B cell (primary cell): ENCODE measurements around the gene CTNNA1. TPM values are rescaled to one million over a fixed set of nuclear protein-coding genes. Genes with fewer than 3 reads are reported as not detected.
"Not testable (repeated sequence)": the region's sequence is repeated elsewhere in the genome, so short reads cannot be mapped to it uniquely, and the experiment has no call there.

ENCODE experiments used
- ATAC-seq: fragments of 200-7000 bp; cut with Tn5 transposase; one replicate; pipeline ENCODE4 v1.10.0; 2021; ENCODE audit warnings: low read depth, mild to moderate bottlenecking, moderate number of reproducible peaks, moderate library complexity
- CTCF ChIA-PET: fragments of 350-600 bp; sonication (Branson Sonifier 250); formaldehyde crosslinking; loops from one replicate; lab custom pipeline; 2021; ENCODE audit warnings: antibody characterized with exemption, inconsistent platforms; lab: Charles Lee
- POLR2A ChIA-PET: fragments of 350-600 bp; sonication (Branson Sonifier 250); formaldehyde crosslinking; loops from one replicate; lab custom pipeline; 2021; ENCODE audit warnings: antibody characterized with exemption; lab: Charles Lee
- DNase-seq: peaks from one replicate; pipeline ENCODE4 v3.0.0; 2013
- H2AFZ ChIP-seq: 2 replicates; pipeline ENCODE4 v1.6.1; 2012; ENCODE audit warnings: mild to moderate bottlenecking, low read depth, low read length; ENCODE audit not compliant: insufficient read depth, poor library complexity, severe bottlenecking
- H3K27ac ChIP-seq, 2 donors: 1 replicate in 1 of 2; 2 replicates in 1 of 2; pipeline ENCODE4 v1.5.1; 2012 to 2013; ENCODE audit warnings: low read length in 2 of 2, mild to moderate bottlenecking in 2 of 2, moderate library complexity in 1 of 2
- H3K27me3 ChIP-seq, 4 experiments: fragments of 200-600 bp in 1 of 4; sonication (generic) in 1 of 4; replicated peaks in 1 of 4; 1 replicate in 2 of 4; 2 replicates in 2 of 4; pipeline versions ENCODE4 v1.6.1 to v1.7.0; 2013 to 2016; ENCODE audit warnings: low read length in 3 of 4, mild to moderate bottlenecking in 2 of 4, mixed read lengths in 1 of 4, moderate library complexity in 1 of 4; ENCODE audit not compliant: insufficient read depth in 4 of 4, control insufficient read depth in 3 of 4; ENCODE audit errors: control extremely low read depth in 1 of 4
- H3K36me3 ChIP-seq, 2 experiments: replicated peaks in 1 of 2; 1 replicate in 1 of 2; 2 replicates in 1 of 2; pipeline versions ENCODE4 v1.6.1 to v1.7.1; 2013; ENCODE audit warnings: low read length in 1 of 2; ENCODE audit not compliant: insufficient read depth in 2 of 2, control insufficient read depth in 1 of 2; ENCODE audit errors: control extremely low read depth in 1 of 2, extremely low read depth in 1 of 2
- H3K4me1 ChIP-seq, 2 donors: fragments of 200-600 bp in 1 of 2; sonication (generic) in 1 of 2; 1 replicate in 1 of 2; 2 replicates in 1 of 2; pipeline versions ENCODE4 v1.5.1 to v1.6.1; 2013 to 2017; ENCODE audit warnings: low read length in 2 of 2; ENCODE audit not compliant: control insufficient read depth in 2 of 2, insufficient read depth in 2 of 2
- H3K4me2 ChIP-seq: replicated peaks from 2 replicates; pipeline ENCODE3; 2012; ENCODE audit warnings: mild to moderate bottlenecking, low read depth, low read length; ENCODE audit not compliant: poor library complexity, severe bottlenecking
- H3K4me3 ChIP-seq, 5 experiments: fragments of 200-600 bp in 1 of 5; sonication (generic) in 1 of 5; 1 replicate in 3 of 5; 2 replicates in 2 of 5; pipeline versions ENCODE4 v1.5.1 to v1.7.0; 2011 to 2016; ENCODE audit warnings: low read length in 4 of 5, mild to moderate bottlenecking in 4 of 5, low read depth in 2 of 5, control low read depth in 1 of 5, moderate library complexity in 1 of 5; ENCODE audit not compliant: insufficient read depth in 1 of 5; ENCODE audit errors: control extremely low read depth in 1 of 5, extremely low read depth in 1 of 5
- H3K79me2 ChIP-seq: fragments of 200-600 bp; sonication (generic); one replicate; pipeline ENCODE4 v1.6.0; 2016; ENCODE audit warnings: low read length; ENCODE audit not compliant: control insufficient read depth, insufficient read depth
- H3K9ac ChIP-seq: fragments of 200-600 bp; sonication (generic); 2 replicates; pipeline ENCODE4 v1.6.1; 2017; ENCODE audit warnings: mild to moderate bottlenecking, low read length, moderate library complexity
- H3K9me3 ChIP-seq, 3 donors: one replicate each; pipeline versions ENCODE4 v1.6.1 to v1.7.1; 2013; ENCODE audit warnings: low read length in 2 of 3; ENCODE audit not compliant: control insufficient read depth in 2 of 3, insufficient read depth in 1 of 3; ENCODE audit errors: control extremely low read depth in 1 of 3
- H4K20me1 ChIP-seq: 2 replicates; pipeline ENCODE4 v1.6.0; 2012; ENCODE audit warnings: mild to moderate bottlenecking, low read length; ENCODE audit not compliant: insufficient read depth, control insufficient read depth, poor library complexity, severe bottlenecking
- H3K27ac Mint-ChIP-seq: one replicate; pipeline ENCODE4 v1.8.0; 2021; ENCODE audit warnings: mixed read lengths
- H3K27me3 Mint-ChIP-seq: one replicate; pipeline ENCODE4 v1.8.0; 2021; ENCODE audit warnings: mixed read lengths
- H3K4me1 Mint-ChIP-seq: one replicate; pipeline ENCODE4 v1.8.0; 2021; ENCODE audit warnings: mixed read lengths
- H3K4me3 Mint-ChIP-seq: one replicate; pipeline ENCODE4 v1.8.0; 2021; ENCODE audit warnings: mixed read lengths
- H3K9me3 Mint-ChIP-seq: one replicate; pipeline ENCODE4 v1.8.0; 2022; ENCODE audit warnings: mixed read lengths; ENCODE audit not compliant: insufficient read depth
- CTCF ChIP-seq: fragments of 200-600 bp; IDR thresholded peaks from one replicate; pipeline ENCODE4 v1.8.0; 2022; ENCODE audit warnings: antibody characterized with exemption, mild to moderate bottlenecking
- EZH2 ChIP-seq: IDR thresholded peaks from 2 replicates; pipeline ENCODE4 v1.6.1; 2012; ENCODE audit warnings: borderline replicate concordance, low read depth, mild to moderate bottlenecking, moderate library complexity, low read length; ENCODE audit not compliant: insufficient read depth, poor library complexity, severe bottlenecking
- WGBS: methylation state at CpG from one replicate; pipeline ENCODE4 v1.1.5; 2013; ENCODE audit warnings: missing lambda C conversion rate; ENCODE audit not compliant: insufficient coverage; 5-methylcytosine and 5-hydroxymethylcytosine counted together
- intact Hi-C: fragments of 100-400 bp; cut with micrococcal nuclease; formaldehyde crosslinking; loops from one replicate; pipeline ENCODE4 v1.10.0; 2022
- polyA plus RNA-seq: library from polyadenylated mRNA; depleted of rRNA; stranded (reverse); fragments of >200 nt; gene quantifications from 2 replicates; pipeline ENCODE4 v1.2.3, GENCODE V29; 2012
- total RNA-seq, 2 donors: library from RNA; stranded (reverse); fragments of 120-200 nt in 1 of 2; gene quantifications; 1 replicate in 1 of 2; 2 replicates in 1 of 2; pipeline versions ENCODE4 v1.2.3 to v1.2.4, GENCODE V29; 2013 to 2022

The CTNNA1 gene
- total and polyA plus RNA-seq, 2 donors (not counting 1 experiment from before 2014, with no cell fraction given), result 22.7 to 96.0 TPM

DNA sequence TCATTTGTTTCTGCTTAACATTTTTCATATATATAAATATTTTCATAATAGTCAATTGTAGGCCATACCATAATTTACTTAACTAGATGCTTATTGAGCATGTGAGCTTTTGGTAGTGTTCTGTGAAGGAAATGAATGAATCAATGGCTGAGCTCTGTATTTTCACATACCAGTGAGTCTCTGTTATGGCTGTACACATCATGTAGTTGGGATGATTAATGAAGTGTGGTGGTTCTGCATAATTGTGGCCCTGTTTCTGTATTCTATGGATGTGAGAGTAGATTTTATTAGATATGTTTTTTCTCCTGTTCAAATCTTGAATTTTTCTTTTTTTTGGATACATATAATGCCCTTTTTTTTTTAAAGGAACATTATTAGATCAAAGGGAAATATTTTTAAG, 56.2 kb downstream of the CTNNA1 start:
- H3K27ac Mint-ChIP-seq, result no peak overlapping the region
- Histone ChIP-seq H3K4me1 (peaks cover 0 to 4% of the 10 kb centered on the region in 2 donors), H3K4me3 (no peak overlapping the region), H3K9ac (no peak overlapping the region), H2AFZ (no peak overlapping the region), H3K4me2 (no peak overlapping the region), H3K27ac (no peak overlapping the region), H3K36me3 (peaks cover 5 to 8% of the 10 kb centered on the region in 2 experiments), H3K27me3 (no peaks in the 10 kb centered on the region), H3K9me3 (no peaks in the 10 kb centered on the region), H3K79me2 (peaks cover 3% of the 10 kb centered on the region), H4K20me1 (peaks cover 6% of the 10 kb centered on the region)
- DNase-seq (no peak), ATAC-seq (no peak)
- POLR2A ChIA-PET, result no interaction called here
- CTCF ChIA-PET, result interaction anchor here (1.3 to 2.1 kb wide), 2 partner anchors 16 to 17 kb away, joined by 4 to 5 read pairs; no protein-coding TSS in a partner anchor
- H3K9me3 Mint-ChIP-seq, result peaks cover 3% of the 10 kb centered on the region
- intact Hi-C loops, result no loop called here
- no peak for TF ChIP-seq EZH2
- TF ChIP-seq CTCF, result no peak
- H3K27me3 Mint-ChIP-seq, result no peaks in the 10 kb centered on the region
- peaks cover 9% of the 10 kb centered on the region for H3K4me1 Mint-ChIP-seq
- no peak overlapping the region for H3K4me3 Mint-ChIP-seq

DNA sequence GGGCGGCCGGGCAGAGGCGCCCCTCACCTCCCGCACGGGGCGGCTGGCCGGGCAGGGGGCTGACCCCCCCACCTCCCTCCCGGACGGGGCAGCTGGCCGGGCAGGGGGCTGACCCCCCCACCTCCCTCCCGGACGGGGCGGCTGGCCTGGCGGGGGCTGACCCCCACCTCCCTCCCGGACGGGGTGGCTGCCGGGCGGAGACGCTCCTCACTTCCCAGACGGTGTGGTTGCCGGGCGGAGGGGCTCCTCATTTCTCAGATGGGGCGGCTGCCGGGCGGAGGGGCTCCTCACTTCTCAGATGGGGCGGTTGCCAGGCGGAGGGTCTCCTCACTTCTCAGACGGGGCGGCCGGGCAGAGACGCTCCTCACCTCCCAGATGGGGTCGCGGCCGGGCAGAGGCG, 57.6 kb downstream of the CTNNA1 start:
- H3K9ac ChIP-seq, ATAC-seq, H3K4me2 ChIP-seq, H3K4me1 ChIP-seq, DNase-seq, CTCF ChIA-PET, POLR2A ChIA-PET, H3K4me3 ChIP-seq, H3K4me1 Mint-ChIP-seq, H3K27ac ChIP-seq, H3K27ac Mint-ChIP-seq, H3K27me3 Mint-ChIP-seq, H2AFZ ChIP-seq, intact Hi-C loops, H3K79me2 ChIP-seq, H4K20me1 ChIP-seq, H3K4me3 Mint-ChIP-seq, H3K9me3 ChIP-seq, H3K27me3 ChIP-seq, H3K9me3 Mint-ChIP-seq, H3K36me3 ChIP-seq: not testable (repeated sequence)
- no CpG with 5 or more reads among the region's 35 CpGs for WGBS
